Endodermal cell (in vitro differentiated cells): Measurements from ENCODE around the gene ME3. TPM values are rescaled to one million over a fixed set of nuclear protein-coding genes. Genes with fewer than 3 reads are reported as not detected.

Experiments used
- DNase-seq: peaks from one replicate; pipeline ENCODE4 v3.0.0-alpha.2; 2017
- H3K27ac ChIP-seq: 2 replicates; pipeline ENCODE4 v1.5.1; 2013; ENCODE audit warnings: mild to moderate bottlenecking, low read depth, low read length, moderate library complexity
- H3K27me3 ChIP-seq: 2 replicates; pipeline ENCODE4 v1.6.1; 2013; ENCODE audit warnings: mild to moderate bottlenecking, low read length, moderate library complexity; ENCODE audit not compliant: insufficient read depth, control insufficient read depth, poor library complexity, severe bottlenecking
- H3K36me3 ChIP-seq: 2 replicates; pipeline ENCODE4 v1.7.0; 2013; ENCODE audit warnings: mild to moderate bottlenecking, low read length, moderate library complexity; ENCODE audit not compliant: control insufficient read depth, insufficient read depth
- H3K4me1 ChIP-seq: one replicate; pipeline ENCODE4 v1.7.0; 2013; ENCODE audit warnings: low read length; ENCODE audit not compliant: control insufficient read depth, insufficient read depth
- H3K4me3 ChIP-seq: 2 replicates; pipeline ENCODE4 v1.5.1; 2013; ENCODE audit warnings: mild to moderate bottlenecking, low read length, moderate library complexity
- H3K9ac ChIP-seq: 2 replicates; pipeline ENCODE4 v1.6.1; 2013; ENCODE audit warnings: mild to moderate bottlenecking, low read length, moderate library complexity; ENCODE audit not compliant: poor library complexity, severe bottlenecking; ENCODE audit errors: extremely low read depth
- H3K9me3 ChIP-seq: 2 replicates; pipeline ENCODE4 v1.6.1; 2013; ENCODE audit warnings: mild to moderate bottlenecking, low read length, moderate library complexity; ENCODE audit not compliant: control insufficient read depth
- H3K27ac Mint-ChIP-seq: 2 replicates; pipeline ENCODE4 v1.8.0; 2020; ENCODE audit warnings: mixed read lengths
- H3K27me3 Mint-ChIP-seq: 2 replicates; pipeline ENCODE4 v1.8.0; 2021; ENCODE audit warnings: mild to moderate bottlenecking, mixed read lengths; ENCODE audit not compliant: insufficient read depth
- H3K36me3 Mint-ChIP-seq: 2 replicates; pipeline ENCODE4 v1.8.0; 2020; ENCODE audit warnings: low read depth, mixed read lengths
- H3K4me1 Mint-ChIP-seq: 2 replicates; pipeline ENCODE4 v1.8.0; 2020; ENCODE audit warnings: mixed read lengths
- H3K4me3 Mint-ChIP-seq: 2 replicates; pipeline ENCODE4 v1.8.0; 2020; ENCODE audit warnings: mild to moderate bottlenecking, moderate library complexity, mixed read lengths
- H3K9me3 Mint-ChIP-seq: 2 replicates; pipeline ENCODE4 v1.8.0; 2020; ENCODE audit warnings: mild to moderate bottlenecking, mixed read lengths
- WGBS, 2 experiments: methylation state at CpG; one replicate each; pipeline versions ENCODE4 v1.1.5 to v1.1.7; 2013; ENCODE audit warnings: missing lambda C conversion rate in 2 of 2, mixed read lengths in 1 of 2; ENCODE audit not compliant: insufficient coverage in 1 of 2, insufficient read length in 1 of 2; 5-methylcytosine and 5-hydroxymethylcytosine counted together
- total RNA-seq, 2 donors: library from RNA; stranded (reverse); fragmentation: NEBNext Ultra II Directional in 1 of 2; extraction: Animal tissue kit (Norgen Biotek cat#: 25700) in 1 of 2; gene quantifications; 2 replicates in 1 of 2; 3 replicates in 1 of 2; pipeline ENCODE4 v1.2.1, GENCODE V29; 2021
- TF ChIP-seq, protein P1 (sequence below): fragments of 200-600 bp; sonication (generic); conservative IDR thresholded peaks from 2 replicates; pipeline ENCODE4 v1.5.0; 2021; ENCODE audit warnings: antibody characterized with exemption, mild to moderate bottlenecking

Gene ME3
- total RNA-seq, 2 donors from 2014 or later = 1.2 to 1.3 TPM

DNA sequence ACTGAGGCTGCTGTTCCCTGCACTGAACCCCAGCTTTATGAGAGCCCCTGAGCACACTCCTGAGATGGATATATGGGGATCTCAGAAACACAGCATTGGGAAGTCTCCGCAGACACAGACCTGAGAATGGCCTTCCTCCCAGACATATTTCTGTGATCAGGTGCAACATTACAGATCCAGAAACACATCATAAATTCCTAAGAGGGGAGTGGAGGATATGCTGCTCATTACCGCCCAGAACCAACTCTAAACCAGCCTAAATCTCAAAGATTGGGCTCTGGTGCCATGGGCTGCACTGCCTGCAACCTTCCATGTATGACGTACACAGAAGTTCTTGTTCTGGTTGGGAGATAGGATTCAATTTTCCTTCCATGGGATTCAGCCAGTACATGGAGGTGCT is 102.0 kb downstream of the ME3 start:
- H3K27ac ChIP-seq = no peak overlapping the region
- no peaks in the 10 kb centered on the region for H3K36me3 ChIP-seq
- H3K27me3 ChIP-seq = no peaks in the 10 kb centered on the region
- Mint-ChIP-seq H3K9me3 (no peaks in the 10 kb centered on the region), H3K4me1 (peaks cover 17% of the 10 kb centered on the region), H3K36me3 (no peaks in the 10 kb centered on the region), H3K4me3 (no peak overlapping the region), H3K27ac (no peak overlapping the region), H3K27me3 (no peaks in the 10 kb centered on the region)
- H3K4me1 ChIP-seq = peaks cover 4% of the 10 kb centered on the region
- H3K9ac ChIP-seq = no peak overlapping the region
- TF ChIP-seq, protein P1, sequence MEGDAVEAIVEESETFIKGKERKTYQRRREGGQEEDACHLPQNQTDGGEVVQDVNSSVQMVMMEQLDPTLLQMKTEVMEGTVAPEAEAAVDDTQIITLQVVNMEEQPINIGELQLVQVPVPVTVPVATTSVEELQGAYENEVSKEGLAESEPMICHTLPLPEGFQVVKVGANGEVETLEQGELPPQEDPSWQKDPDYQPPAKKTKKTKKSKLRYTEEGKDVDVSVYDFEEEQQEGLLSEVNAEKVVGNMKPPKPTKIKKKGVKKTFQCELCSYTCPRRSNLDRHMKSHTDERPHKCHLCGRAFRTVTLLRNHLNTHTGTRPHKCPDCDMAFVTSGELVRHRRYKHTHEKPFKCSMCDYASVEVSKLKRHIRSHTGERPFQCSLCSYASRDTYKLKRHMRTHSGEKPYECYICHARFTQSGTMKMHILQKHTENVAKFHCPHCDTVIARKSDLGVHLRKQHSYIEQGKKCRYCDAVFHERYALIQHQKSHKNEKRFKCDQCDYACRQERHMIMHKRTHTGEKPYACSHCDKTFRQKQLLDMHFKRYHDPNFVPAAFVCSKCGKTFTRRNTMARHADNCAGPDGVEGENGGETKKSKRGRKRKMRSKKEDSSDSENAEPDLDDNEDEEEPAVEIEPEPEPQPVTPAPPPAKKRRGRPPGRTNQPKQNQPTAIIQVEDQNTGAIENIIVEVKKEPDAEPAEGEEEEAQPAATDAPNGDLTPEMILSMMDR = no peak
- no peaks in the 10 kb centered on the region for H3K9me3 ChIP-seq
- 85 to 100% methylated on average over 1 to 3 of the region's 3 CpGs for WGBS, 2 experiments
- DNase-seq = no peak
- no peak overlapping the region for H3K4me3 ChIP-seq

DNA sequence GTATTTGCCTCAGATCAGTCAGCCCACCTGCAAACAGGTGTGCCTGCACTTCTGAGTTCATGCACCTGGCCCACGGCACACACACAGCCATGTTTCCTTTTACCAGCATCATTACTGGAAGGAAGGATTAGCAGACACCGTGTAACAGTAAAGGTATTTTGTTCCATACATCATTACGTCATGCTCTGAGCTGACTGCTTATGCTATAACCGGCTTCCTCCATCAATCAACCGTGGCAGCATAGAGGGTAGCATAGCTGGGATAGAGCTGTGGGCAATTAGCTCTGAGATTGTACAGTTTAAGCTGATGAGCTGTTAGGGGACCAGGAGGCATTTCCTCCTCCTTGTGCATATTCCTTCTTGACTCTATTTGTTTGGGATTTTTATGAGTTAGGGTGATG is 102.4 kb downstream of the ME3 start:
- Histone ChIP-seq H3K9ac (no peak overlapping the region), H3K27ac (no peak overlapping the region), H3K36me3 (no peaks in the 10 kb centered on the region), H3K4me1 (peaks cover 4% of the 10 kb centered on the region), H3K27me3 (no peaks in the 10 kb centered on the region), H3K4me3 (no peak overlapping the region), H3K9me3 (no peaks in the 10 kb centered on the region)
- no peaks in the 10 kb centered on the region for H3K9me3 Mint-ChIP-seq
- WGBS, 2 experiments = 90 to 94% methylated on average over 5 of the region's 5 CpGs
- TF ChIP-seq, protein P1 = no peak
- peaks cover 17% of the 10 kb centered on the region for H3K4me1 Mint-ChIP-seq
- H3K36me3 Mint-ChIP-seq = no peaks in the 10 kb centered on the region
- H3K27me3 Mint-ChIP-seq = peaks cover 1% of the 10 kb centered on the region
- no peak for DNase-seq
- H3K27ac Mint-ChIP-seq = no peak overlapping the region
- no peak overlapping the region for H3K4me3 Mint-ChIP-seq

DNA sequence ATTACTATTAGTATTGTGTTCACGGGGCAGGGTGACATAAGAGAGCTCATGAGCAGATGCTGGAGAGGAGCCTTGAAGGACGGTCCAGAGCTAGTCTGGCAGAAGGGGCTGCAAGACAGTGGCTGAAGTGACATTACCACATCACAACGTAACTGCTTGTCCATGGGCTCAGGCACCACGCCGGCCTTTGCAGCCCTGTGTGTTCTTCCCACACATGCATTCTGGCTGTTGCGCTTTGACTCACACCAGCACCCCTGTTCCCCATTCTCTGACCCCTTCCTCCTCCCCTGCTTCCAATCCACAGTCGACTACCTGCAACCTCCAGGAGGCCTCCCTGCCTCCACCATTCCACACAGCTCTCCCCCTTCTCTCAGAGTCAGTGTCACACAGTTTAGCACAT is 103.3 kb downstream of the ME3 start:
- no peaks in the 10 kb centered on the region for H3K36me3 Mint-ChIP-seq

More for the DNA sequence above, 103.3 kb downstream of the ME3 start:
- no peaks in the 10 kb centered on the region for H3K9me3 Mint-ChIP-seq
- H3K27ac Mint-ChIP-seq = no peak overlapping the region
- Histone ChIP-seq H3K4me3 (no peak overlapping the region), H3K9ac (no peak overlapping the region), H3K4me1 (no peaks in the 10 kb centered on the region), H3K27me3 (no peaks in the 10 kb centered on the region), H3K27ac (no peak overlapping the region), H3K36me3 (no peaks in the 10 kb centered on the region), H3K9me3 (no peaks in the 10 kb centered on the region)
- peaks cover 1% of the 10 kb centered on the region for H3K27me3 Mint-ChIP-seq
- peaks cover 13% of the 10 kb centered on the region for H3K4me1 Mint-ChIP-seq
- TF ChIP-seq, protein P1 = no peak
- H3K4me3 Mint-ChIP-seq = no peak overlapping the region
- DNase-seq = no peak
- WGBS, 2 experiments = 96 to 100% methylated on average over 1 to 7 of the region's 7 CpGs
